Breast epithelium (tissue), 3 donors: ENCODE data around the gene FBXL7.

Source experiments
- POLR2A ChIP-seq: fragments of 450-650 bp; IDR thresholded peaks from one replicate; pipeline ENCODE4 v1.6.1; 2016; ENCODE audit warnings: antibody characterized with exemption, mild to moderate bottlenecking, moderate library complexity
- TF ChIP-seq, protein P1 (sequence below), 3 donors: fragments of 450-650 bp; IDR thresholded peaks; one replicate each; pipeline ENCODE4 v1.5.1; 2016 to 2017; ENCODE audit warnings: antibody characterized with exemption in 3 of 3, mild to moderate bottlenecking in 3 of 3, moderate library complexity in 3 of 3

DNA sequence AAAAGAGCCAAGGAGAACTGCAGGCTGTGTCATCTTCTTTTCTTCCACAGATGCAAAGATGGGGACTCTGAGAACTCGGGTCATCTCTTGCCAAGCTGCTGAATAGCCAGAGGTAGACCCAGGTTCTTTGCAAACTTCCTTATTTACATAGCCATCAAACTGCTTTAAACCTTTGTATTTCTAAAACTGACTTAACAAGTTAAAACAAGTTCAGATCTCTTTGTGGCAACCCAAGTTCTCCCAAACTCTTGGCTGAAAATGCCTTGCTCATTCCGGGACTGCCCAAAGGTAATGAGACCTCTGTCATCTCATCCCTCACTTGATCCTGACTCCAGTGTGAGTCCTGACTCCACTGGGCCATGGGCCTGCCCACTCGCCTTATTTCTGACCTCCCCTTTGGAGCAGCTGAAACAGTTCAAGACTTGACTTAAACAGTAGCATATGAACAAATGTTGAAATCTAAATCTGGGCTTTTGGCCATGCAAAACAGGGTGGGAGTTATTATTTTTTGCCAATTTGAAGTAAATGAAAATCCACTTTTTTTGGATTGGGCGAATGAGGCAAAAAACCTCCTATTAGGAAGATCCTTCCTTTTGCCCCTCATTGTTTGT, 50.6 kb downstream of the FBXL7 start:
- TF ChIP-seq, protein P1, sequence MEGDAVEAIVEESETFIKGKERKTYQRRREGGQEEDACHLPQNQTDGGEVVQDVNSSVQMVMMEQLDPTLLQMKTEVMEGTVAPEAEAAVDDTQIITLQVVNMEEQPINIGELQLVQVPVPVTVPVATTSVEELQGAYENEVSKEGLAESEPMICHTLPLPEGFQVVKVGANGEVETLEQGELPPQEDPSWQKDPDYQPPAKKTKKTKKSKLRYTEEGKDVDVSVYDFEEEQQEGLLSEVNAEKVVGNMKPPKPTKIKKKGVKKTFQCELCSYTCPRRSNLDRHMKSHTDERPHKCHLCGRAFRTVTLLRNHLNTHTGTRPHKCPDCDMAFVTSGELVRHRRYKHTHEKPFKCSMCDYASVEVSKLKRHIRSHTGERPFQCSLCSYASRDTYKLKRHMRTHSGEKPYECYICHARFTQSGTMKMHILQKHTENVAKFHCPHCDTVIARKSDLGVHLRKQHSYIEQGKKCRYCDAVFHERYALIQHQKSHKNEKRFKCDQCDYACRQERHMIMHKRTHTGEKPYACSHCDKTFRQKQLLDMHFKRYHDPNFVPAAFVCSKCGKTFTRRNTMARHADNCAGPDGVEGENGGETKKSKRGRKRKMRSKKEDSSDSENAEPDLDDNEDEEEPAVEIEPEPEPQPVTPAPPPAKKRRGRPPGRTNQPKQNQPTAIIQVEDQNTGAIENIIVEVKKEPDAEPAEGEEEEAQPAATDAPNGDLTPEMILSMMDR (IDR thresholded peaks at IDR 0.05): no peak
- TF ChIP-seq POLR2A: no peak
